Endothelial cell of umbilical vein (primary cell): ENCODE measurements around the gene ARPC5L. TPM values are rescaled to one million over a fixed set of nuclear protein-coding genes. Genes with fewer than 3 reads are reported as not detected.

Source experiments
- BruUV-seq: library from RNA; stranded (reverse); fragments of 400-500 nt; replicated peaks from 2 replicates; lab custom pipeline; 2021; lab: Mats Ljungman, UMichigan
- CTCF ChIA-PET: fragments of 300-600, 350-600 bp; sonication (Branson Sonifier 250); formaldehyde crosslinking; loops from one replicate; lab custom pipeline; 2021; ENCODE audit warnings: antibody characterized with exemption, inconsistent platforms; lab: Charles Lee
- POLR2A ChIA-PET: fragments of 300-600, 350-600 bp; sonication (Branson Sonifier 250); formaldehyde crosslinking; loops from one replicate; lab custom pipeline; 2021; ENCODE audit warnings: antibody characterized with exemption, inconsistent platforms; lab: Charles Lee
- DNase-seq: peaks from one replicate; pipeline ENCODE4 v3.0.0-alpha.2; 2011; ENCODE audit warnings: low read depth, low spot score
- FAIRE-seq: peaks from 2 replicates; lab custom pipeline; 2011; peaks lifted over from hg19 to GRCh38; lab: Jason Lieb, UNC
- H2AFZ ChIP-seq: 2 replicates; pipeline ENCODE4 v1.6.0; 2012; ENCODE audit warnings: low read depth, low read length, control low read depth, inconsistent platforms
- H3K27ac ChIP-seq: 2 replicates; pipeline ENCODE4 v1.5.1; 2011; ENCODE audit warnings: low read depth, mild to moderate bottlenecking, control low read depth, low read length, moderate library complexity; ENCODE audit not compliant: insufficient read depth
- H3K27me3 ChIP-seq, 2 experiments: 2 replicates each; pipeline versions ENCODE4 v1.6.0 to v1.6.1; 2011; ENCODE audit warnings: low read length in 2 of 2, mixed read lengths in 1 of 2; ENCODE audit not compliant: control insufficient read depth in 2 of 2, insufficient read depth in 2 of 2
- H3K36me3 ChIP-seq, 2 experiments: 2 replicates in 1 of 2; 3 replicates in 1 of 2; pipeline ENCODE4 v1.5.1; 2011; ENCODE audit warnings: low read length in 2 of 2, mild to moderate bottlenecking in 1 of 2, moderate library complexity in 1 of 2; ENCODE audit not compliant: control insufficient read depth in 2 of 2, insufficient read depth in 2 of 2; ENCODE audit errors: extremely low read depth in 1 of 2
- H3K4me1 ChIP-seq: 3 replicates; pipeline ENCODE4 v1.5.1; 2011; ENCODE audit warnings: mild to moderate bottlenecking, low read length; ENCODE audit not compliant: control insufficient read depth, insufficient read depth; ENCODE audit errors: extremely low read depth
- H3K4me2 ChIP-seq: 2 replicates; pipeline ENCODE4 v1.6.1; 2011; ENCODE audit warnings: low read length, control low read depth, mixed read lengths; ENCODE audit not compliant: insufficient read depth
- H3K4me3 ChIP-seq, 3 experiments: fragments of 200-600 bp in 1 of 3; sonication (generic), shearing (Covaris generic) in 1 of 3; replicated peaks in 1 of 3; 2 replicates each; pipeline ENCODE4 v1.5.1; 2011 to 2016; ENCODE audit warnings: control low read depth in 3 of 3, low read length in 3 of 3, mild to moderate bottlenecking in 2 of 3, inconsistent platforms in 1 of 3, low read depth in 1 of 3, moderate library complexity in 1 of 3; ENCODE audit not compliant: insufficient read depth in 1 of 3
- H3K79me2 ChIP-seq: 2 replicates; pipeline ENCODE4 v1.6.0; 2012; ENCODE audit warnings: low read length, inconsistent platforms; ENCODE audit not compliant: control insufficient read depth, insufficient read depth
- H3K9ac ChIP-seq: replicated peaks from 2 replicates; pipeline ENCODE3; 2011; ENCODE audit warnings: low read length, control low read depth; ENCODE audit not compliant: insufficient read depth; ENCODE audit errors: extremely low read depth
- H3K9me1 ChIP-seq: replicated peaks from 3 replicates; pipeline ENCODE4 v1.6.0; 2011; ENCODE audit warnings: mild to moderate bottlenecking, low read length; ENCODE audit not compliant: control insufficient read depth, insufficient read depth; ENCODE audit errors: extremely low read depth
- H3K9me3 ChIP-seq: replicated peaks from 2 replicates; pipeline ENCODE4 v1.5.1; 2012; ENCODE audit warnings: low read length, inconsistent platforms; ENCODE audit not compliant: control insufficient read depth, insufficient read depth
- H4K20me1 ChIP-seq: replicated peaks from 2 replicates; pipeline ENCODE3; 2011; ENCODE audit warnings: mild to moderate bottlenecking, low read length; ENCODE audit not compliant: control insufficient read depth, insufficient read depth; ENCODE audit errors: extremely low read depth
- CTCF ChIP-seq, 2 donors: IDR thresholded peaks; 1 replicate in 1 of 2; 2 replicates in 1 of 2; pipeline ENCODE4 v1.5.1; 2011; ENCODE audit warnings: low read length in 2 of 2, mild to moderate bottlenecking in 2 of 2, moderate library complexity in 2 of 2, control low read depth in 1 of 2, inconsistent platforms in 1 of 2, low read depth in 1 of 2; ENCODE audit not compliant: insufficient read depth in 1 of 2; ENCODE audit errors: extremely low read depth in 1 of 2
- EZH2 ChIP-seq: IDR thresholded peaks from 2 replicates; pipeline ENCODE4 v1.6.1; 2012; ENCODE audit warnings: borderline replicate concordance, low read depth, mild to moderate bottlenecking, moderate library complexity, low read length, inconsistent platforms; ENCODE audit not compliant: severe bottlenecking
- FOS ChIP-seq: IDR thresholded peaks from 2 replicates; pipeline ENCODE4 v1.6.1; 2011; ENCODE audit warnings: mild to moderate bottlenecking, low read length, moderate library complexity, borderline replicate concordance; ENCODE audit not compliant: insufficient read depth
- GATA2 ChIP-seq: IDR thresholded peaks from 2 replicates; pipeline ENCODE4 v1.7.0; 2011; ENCODE audit warnings: low read depth, mild to moderate bottlenecking, moderate library complexity, mixed read lengths, low read length; ENCODE audit not compliant: insufficient read length, insufficient read depth
- JUN ChIP-seq: IDR thresholded peaks from 2 replicates; pipeline ENCODE4 v1.6.1; 2011; ENCODE audit warnings: borderline replicate concordance, low read depth; ENCODE audit not compliant: insufficient read length, insufficient read depth
- MAX ChIP-seq: IDR thresholded peaks from 2 replicates; pipeline ENCODE4 v1.6.1; 2011; ENCODE audit not compliant: insufficient read depth, insufficient read length
- MYC ChIP-seq: IDR thresholded peaks from one replicate; pipeline ENCODE4 v1.6.1; 2011; ENCODE audit warnings: mild to moderate bottlenecking, low read depth, low read length
- POLR2A ChIP-seq: IDR thresholded peaks from 2 replicates; pipeline ENCODE4 v1.6.1; 2012; ENCODE audit warnings: low read depth, mild to moderate bottlenecking, control low read depth, low read length
- POLR2AphosphoS5 ChIP-seq: IDR thresholded peaks from 2 replicates; pipeline ENCODE4 v1.6.1; 2012; ENCODE audit warnings: low read depth, mild to moderate bottlenecking, control low read depth, low read length, moderate library complexity; ENCODE audit not compliant: insufficient read depth
- dilution Hi-C: fragments of 300-500 bp; cut with MboI; formaldehyde crosslinking; loops from one replicate; pipeline ENCODE4 v1.15.0; 2019; ENCODE audit warnings: low sequenced_read_pairs; ENCODE audit not compliant: extremely low pct_ligation_motif_present
- intact Hi-C: fragments of 100-400 bp; cut with micrococcal nuclease; formaldehyde crosslinking; loops from one replicate; pipeline ENCODE4 v1.10.0; 2022
- polyA plus RNA-seq, 4 experiments: library from polyadenylated mRNA; depleted of rRNA in 3 of 4; stranded (reverse) in 3 of 4; unstranded in 1 of 4; fragments of >200 nt; gene quantifications; 2 replicates each; pipeline versions ENCODE4 v1.2.1 to v1.2.3, GENCODE V29; 2011 to 2012; ENCODE audit warnings: missing spikeins in 1 of 4
- total RNA-seq: library from RNA; stranded (reverse); gene quantifications from 2 replicates; pipeline ENCODE4 v1.2.3, GENCODE V29; 2021

ARPC5L gene
- total and polyA plus RNA-seq, 2 donors (not counting 3 experiments of a cell fraction or from before 2014, with no cell fraction given), result 60.7 to 68.1 TPM

GRCh38 chr9:124853605-124854143, 8.3 kb upstream of the ARPC5L start:
- no peaks in the 10 kb centered on the region for H3K9me1 ChIP-seq
- no peaks in the 10 kb centered on the region for H3K9me3 ChIP-seq
- H3K9ac ChIP-seq, result peak overlapping the region; percentile 22
- peak overlapping the region; percentile 33 for H3K4me2 ChIP-seq
- H2AFZ ChIP-seq, result peak overlapping the region; percentile 71
- dilution Hi-C loops (no loop called here), intact Hi-C loops (loop anchor here (1.0 kb wide), 6 partner anchors 41 to 521 kb away; partner anchors contain the start of gene SCAI)
- H3K27me3 ChIP-seq, result peaks cover 0 to under 1% of the 10 kb centered on the region in 2 experiments
- H3K79me2 ChIP-seq, result peaks cover 3% of the 10 kb centered on the region
- ChIA-PET POLR2A (interaction anchor here (1.2 to 1.7 kb wide), 3 partner anchors 8 to 82 kb away, joined by 4 to 5 read pairs (median 4); partner anchors contain the start of genes ARPC5L and RPL35), CTCF (interaction anchor here (0.5 to 15.1 kb wide), 44 partner anchors 8 to 524 kb away, joined by 3 to 967 read pairs (median 6); partner anchors contain the start of genes ARPC5L, NR6A1, OLFML2A and RPL35)
- FAIRE-seq (no peak), DNase-seq (no peak)
- no peak overlapping the region for H3K27ac ChIP-seq
- BruUV-seq, result no TSS peak
- H3K4me1 ChIP-seq, result peaks cover 3% of the 10 kb centered on the region
- peaks cover 1% of the 10 kb centered on the region for H4K20me1 ChIP-seq
- peak overlapping the region; percentile 2 to 38 (median 32) for H3K4me3 ChIP-seq
- TF ChIP-seq POLR2A (no peak), CTCF (IDR thresholded peaks at IDR 0.05; ENCODE audit: extremely low read depth in 1 of 2, insufficient read depth in 1 of 2, low read depth in 1 of 2, low read length in 2 of 2) (no peak), EZH2 (no peak), FOS (no peak), MAX (no peak), MYC (no peak), POLR2AphosphoS5 (no peak), JUN (no peak), GATA2 (no peak)
- peaks cover 3 to 21% of the 10 kb centered on the region in 2 experiments for H3K36me3 ChIP-seq
